Fibroblast of lung (primary cell): ENCODE results near the gene PDE11A. TPM values are rescaled to one million over a fixed set of nuclear protein-coding genes. Genes with fewer than 3 reads are reported as not detected.
A peak's percentile ranks its signal among the peaks of the same experiment; 100 is the strongest.

ENCODE experiments used
- DNase-seq, 2 donors: peaks; one replicate each; pipeline versions ENCODE4 v3.0.0 to v3.0.0-alpha.2; 2010; ENCODE audit warnings: low read depth in 2 of 2
- H2AFZ ChIP-seq: 2 replicates; pipeline ENCODE4 v1.5.1; 2012; ENCODE audit warnings: low read length, control low read depth, inconsistent platforms
- H3K27ac ChIP-seq: 2 replicates; pipeline ENCODE4 v1.5.1; 2011; ENCODE audit warnings: low read length, control low read depth; ENCODE audit not compliant: insufficient read depth
- H3K27me3 ChIP-seq: 2 replicates; pipeline ENCODE4 v1.5.1; 2011; ENCODE audit warnings: mild to moderate bottlenecking, low read length; ENCODE audit not compliant: control insufficient read depth, insufficient read depth
- H3K36me3 ChIP-seq: 2 replicates; pipeline ENCODE4 v1.5.1; 2011; ENCODE audit warnings: low read length; ENCODE audit not compliant: control insufficient read depth, insufficient read depth
- H3K4me1 ChIP-seq: 2 replicates; pipeline ENCODE4 v1.5.1; 2011; ENCODE audit warnings: low read length; ENCODE audit not compliant: control insufficient read depth, insufficient read depth; ENCODE audit errors: extremely low read depth
- H3K4me2 ChIP-seq: 2 replicates; pipeline ENCODE4 v1.5.1; 2011; ENCODE audit warnings: low read length, control low read depth; ENCODE audit not compliant: insufficient read depth; ENCODE audit errors: extremely low read depth
- H3K4me3 ChIP-seq, 4 experiments: fragments of 200-600 bp in 1 of 4; sonication (generic) in 1 of 4; replicated peaks in 1 of 4; 2 replicates each; pipeline ENCODE4 v1.5.1; 2011 to 2016; ENCODE audit warnings: low read length in 4 of 4, low read depth in 3 of 4, mild to moderate bottlenecking in 3 of 4, control low read depth in 2 of 4, inconsistent platforms in 1 of 4, mixed read lengths in 1 of 4; ENCODE audit not compliant: insufficient read depth in 1 of 4; ENCODE audit errors: control extremely low read depth in 1 of 4
- H3K79me2 ChIP-seq: 2 replicates; pipeline ENCODE4 v1.5.1; 2012; ENCODE audit warnings: mild to moderate bottlenecking, low read length, inconsistent platforms; ENCODE audit not compliant: control insufficient read depth, insufficient read depth
- H3K9ac ChIP-seq: 2 replicates; pipeline ENCODE4 v1.5.1; 2011; ENCODE audit warnings: mild to moderate bottlenecking, low read length, control low read depth; ENCODE audit not compliant: insufficient read depth
- H3K9me3 ChIP-seq: 2 replicates; pipeline ENCODE4 v1.5.1; 2012; ENCODE audit warnings: low read depth, low read length; ENCODE audit not compliant: control insufficient read depth, insufficient read depth
- H4K20me1 ChIP-seq: 2 replicates; pipeline ENCODE4 v1.5.1; 2011; ENCODE audit warnings: low read length; ENCODE audit not compliant: control insufficient read depth, insufficient read depth; ENCODE audit errors: extremely low read depth
- CTCF ChIP-seq, 2 donors: IDR thresholded peaks in 1 of 2; conservative IDR thresholded peaks in 1 of 2; 1 replicate in 1 of 2; 2 replicates in 1 of 2; pipeline ENCODE4 v1.5.1; 2011 to 2012; ENCODE audit warnings: low read length in 2 of 2, control low read depth in 1 of 2, inconsistent platforms in 1 of 2, low read depth in 1 of 2, mild to moderate bottlenecking in 1 of 2
- EZH2 ChIP-seq: IDR thresholded peaks from 2 replicates; pipeline ENCODE4 v1.5.1; 2012; ENCODE audit warnings: low read length, control low read depth, mild to moderate bottlenecking; ENCODE audit errors: missing control alignments
- polyA plus RNA-seq, 2 donors: library from polyadenylated mRNA; depleted of rRNA in 1 of 2; stranded (reverse) in 1 of 2; unstranded in 1 of 2; fragments of >200 nt; gene quantifications; 2 replicates each; pipeline ENCODE4 v1.2.1, GENCODE V29; 2011 to 2012; ENCODE audit warnings: missing spikeins in 1 of 2
- total RNA-seq: library from RNA; depleted of rRNA; stranded (reverse); fragments of >200 nt; gene quantifications from 2 replicates; pipeline ENCODE4 v1.2.1, GENCODE V29; 2014

The PDE11A gene
- total and polyA plus RNA-seq, 2 donors (not counting 1 experiment from before 2014, with no cell fraction given): 0.03 to 0.33 TPM

- Histone ChIP-seq H3K9me3 (no peaks in the 10 kb centered on the region), H3K4me3 (no peak overlapping the region), H3K9ac (no peak overlapping the region), H3K27me3 (no peaks in the 10 kb centered on the region), H2AFZ (no peak overlapping the region), H4K20me1 (no peaks in the 10 kb centered on the region), H3K4me1 (no peaks in the 10 kb centered on the region), H3K27ac (no peak overlapping the region), H3K79me2 (no peaks in the 10 kb centered on the region), H3K36me3 (no peaks in the 10 kb centered on the region), H3K4me2 (no peak overlapping the region)
- TF ChIP-seq CTCF (conservative IDR thresholded peaks at IDR 0.05 in 1 of 2, IDR thresholded peaks at IDR 0.05 in 1 of 2; ENCODE audit: low read depth in 1 of 2, low read length in 2 of 2) (no peak), EZH2 (no peak)
- no peak for DNase-seq
These were observed 374.3 kb downstream of the PDE11A start for GRCh38 chr2:177698281-177698680.

- TF ChIP-seq EZH2: no peak
- no peak for TF ChIP-seq CTCF (conservative IDR thresholded peaks at IDR 0.05 in 1 of 2, IDR thresholded peaks at IDR 0.05 in 1 of 2; ENCODE audit: low read depth in 1 of 2, low read length in 2 of 2)
- H3K4me2 ChIP-seq: no peak overlapping the region
- no peak for DNase-seq
- no peaks in the 10 kb centered on the region for H3K79me2 ChIP-seq
- H3K27ac ChIP-seq: no peak overlapping the region
- H2AFZ ChIP-seq: no peak overlapping the region
- H4K20me1 ChIP-seq: no peaks in the 10 kb centered on the region
- no peaks in the 10 kb centered on the region for H3K27me3 ChIP-seq
- no peaks in the 10 kb centered on the region for H3K4me1 ChIP-seq
- no peak overlapping the region for H3K9ac ChIP-seq
- no peaks in the 10 kb centered on the region for H3K36me3 ChIP-seq
- no peaks in the 10 kb centered on the region for H3K9me3 ChIP-seq
- no peak overlapping the region for H3K4me3 ChIP-seq
These were observed 378.2 kb downstream of the PDE11A start for GRCh38 chr2:177694348-177694747.

- peak in 1 of 2 donors; percentile 49 for DNase-seq
- no peaks in the 10 kb centered on the region for H4K20me1 ChIP-seq
These were observed 378.8 kb downstream of the PDE11A start for GRCh38 chr2:177693658-177694339.

More at GRCh38 chr2:177693658-177694339, 378.8 kb downstream of the PDE11A start:
- no peak overlapping the region for H2AFZ ChIP-seq
- no peak overlapping the region for H3K9ac ChIP-seq
- H3K4me1 ChIP-seq: no peaks in the 10 kb centered on the region
- H3K27ac ChIP-seq: no peak overlapping the region
- TF ChIP-seq CTCF (conservative IDR thresholded peaks at IDR 0.05 in 1 of 2, IDR thresholded peaks at IDR 0.05 in 1 of 2; ENCODE audit: low read depth in 1 of 2, low read length in 2 of 2) (no peak), EZH2 (no peak)
- no peaks in the 10 kb centered on the region for H3K9me3 ChIP-seq
- no peaks in the 10 kb centered on the region for H3K79me2 ChIP-seq
- no peak overlapping the region for H3K4me2 ChIP-seq
- no peaks in the 10 kb centered on the region for H3K27me3 ChIP-seq
- no peaks in the 10 kb centered on the region for H3K36me3 ChIP-seq
- H3K4me3 ChIP-seq: no peak overlapping the region
